NCI-H460 (cell line): ENCODE data around the gene CAPN7. TPM values are rescaled to one million over a fixed set of nuclear protein-coding genes. Genes with fewer than 3 reads are reported as not detected.

Source experiments
- DNase-seq: peaks from one replicate; pipeline ENCODE4 v3.0.0-alpha.2; 2016; ENCODE audit warnings: low read depth; ENCODE audit errors: extremely low read depth
- total RNA-seq: library from RNA; depleted of rRNA; stranded (reverse); fragments of >200 nt; shearing (Covaris generic); gene quantifications from 2 replicates; pipeline ENCODE4 v1.2.3, GENCODE V29; 2014

The CAPN7 gene
- total RNA-seq, 1 experiment from 2014 or later: 30.3 TPM

- no peak for DNase-seq
Measured at GRCh38 chr3:15198686-15199085, 7.4 kb upstream of the CAPN7 start.

- no peak for DNase-seq
Measured at GRCh38 chr3:15199493-15200105, 6.4 kb upstream of the CAPN7 start.

GRCh38 chr3:15204005-15204404 is 2.0 kb upstream of the CAPN7 start:
- DNase-seq: no peak

- DNase-seq: no peak
Measured at GRCh38 chr3:15205482-15205933, 538 bp upstream of the CAPN7 start.

DNA sequence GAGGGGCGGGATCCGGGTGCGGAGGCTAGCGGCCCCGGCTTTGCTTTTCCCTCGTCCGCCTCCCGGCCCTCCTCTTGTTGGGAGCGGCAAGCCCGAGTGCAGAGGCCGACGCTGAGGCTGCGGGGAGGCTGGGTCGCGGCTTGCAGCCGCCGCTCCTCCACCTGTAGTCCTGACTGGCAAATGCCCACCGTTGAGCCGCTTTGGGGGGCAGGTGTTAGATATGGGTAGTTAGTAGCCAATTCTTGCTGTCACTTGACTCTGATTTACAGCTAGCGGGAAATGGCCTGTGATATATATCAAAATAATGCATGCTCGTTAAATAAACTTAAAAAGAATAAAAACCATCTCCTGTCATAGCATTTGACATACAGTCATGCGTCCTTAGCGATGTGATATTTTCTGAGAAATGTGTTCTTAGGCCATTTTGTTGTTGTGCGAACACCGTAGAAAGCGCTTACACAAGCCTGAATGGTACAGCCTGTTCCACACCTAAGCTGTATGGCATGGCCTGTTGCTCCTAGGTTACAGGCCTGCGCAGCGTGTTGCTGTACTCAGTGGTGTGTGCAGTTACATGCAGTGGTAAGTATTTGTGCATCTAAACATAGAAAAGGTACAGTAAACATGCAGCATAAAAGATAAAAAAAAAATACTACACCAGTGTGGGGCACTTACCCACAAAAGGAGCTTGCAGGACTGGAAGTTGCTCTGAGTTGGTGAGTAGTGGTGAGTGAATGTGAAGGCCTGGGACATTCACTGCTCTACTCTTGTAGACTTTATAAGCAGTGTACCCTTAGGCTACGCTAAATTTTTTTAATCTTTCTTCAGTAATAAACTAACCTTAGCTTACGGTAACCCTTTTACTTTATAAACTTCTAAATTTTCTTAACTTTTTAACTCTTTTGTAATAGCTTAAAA is 873 bp downstream of the CAPN7 start:
- DNase-seq: peak; percentile 25

DNA sequence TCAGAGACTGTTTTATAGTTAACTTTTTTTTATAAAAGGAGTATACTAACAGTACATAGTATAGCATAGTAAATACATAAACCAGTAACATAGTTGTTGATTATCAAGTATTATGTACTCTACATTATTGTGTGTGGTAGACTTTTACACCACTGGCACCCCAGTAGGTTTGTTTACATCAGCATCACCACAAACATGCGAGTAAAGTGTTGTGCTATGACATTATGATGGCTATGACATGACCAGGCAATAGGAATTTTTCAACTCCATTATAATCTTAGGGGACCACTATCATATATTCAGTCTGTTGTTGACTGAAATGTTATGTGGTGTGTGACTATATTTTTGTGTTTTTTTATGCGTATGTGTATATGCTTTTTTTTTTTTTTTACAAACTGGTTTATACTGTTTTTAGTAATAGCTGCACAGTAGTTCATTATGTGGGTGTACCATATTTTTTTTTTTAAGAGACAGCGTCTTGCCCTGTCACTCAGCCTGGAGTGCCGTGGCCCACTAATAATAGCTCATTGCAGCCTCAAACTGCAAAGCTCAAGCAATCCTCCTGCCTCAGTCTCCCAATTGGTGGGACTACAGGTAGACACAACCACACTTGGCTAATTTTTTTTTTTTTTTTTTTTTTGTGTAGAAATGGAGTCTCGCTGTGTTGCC is 1.9 kb downstream of the CAPN7 start:
- DNase-seq: no peak

DNA sequence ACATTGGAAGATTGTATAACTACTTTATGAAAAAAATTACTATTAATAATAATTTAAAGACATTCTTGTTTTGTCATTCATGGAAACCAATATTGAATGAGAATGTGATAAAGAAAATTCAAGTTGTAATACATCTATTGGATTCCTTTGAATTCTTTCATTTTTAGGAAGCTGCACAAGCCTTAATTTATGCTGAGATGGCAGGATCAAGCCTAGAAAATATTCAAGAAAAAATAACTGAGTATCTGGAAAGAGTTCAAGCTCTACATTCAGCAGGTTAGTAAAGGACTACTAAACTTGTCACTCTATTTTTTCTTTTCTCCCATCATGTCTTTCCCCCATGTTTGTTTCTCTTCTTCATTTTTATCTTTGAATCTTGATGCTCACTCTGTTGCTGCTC is 5.9 kb downstream of the CAPN7 start:
- DNase-seq: no peak

DNA sequence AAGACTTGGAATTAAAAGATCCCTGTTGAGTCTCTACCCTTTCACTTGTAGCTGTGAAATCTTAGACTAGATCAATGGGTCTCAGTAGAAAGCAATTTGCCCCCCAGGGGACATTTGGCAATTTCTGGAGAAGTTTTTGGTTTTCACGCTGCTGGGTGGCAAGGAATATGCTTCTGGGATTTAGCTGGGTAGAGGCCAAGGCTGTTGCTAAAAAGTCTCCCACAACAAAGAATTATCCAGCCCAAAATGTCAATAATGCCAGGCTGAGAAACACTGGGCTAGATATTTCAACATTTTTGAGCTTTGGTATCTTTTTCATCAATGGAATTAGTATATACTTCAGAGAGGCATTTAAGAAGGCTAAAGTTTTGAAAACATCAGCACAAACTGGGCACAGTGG is 8.7 kb downstream of the CAPN7 start:
- DNase-seq: no peak

GRCh38 chr3:15215996-15216395 is 9.9 kb downstream of the CAPN7 start:
- DNase-seq: no peak

- DNase-seq: no peak
Measured at GRCh38 chr3:15216501-15216900, 10.5 kb downstream of the CAPN7 start.

GRCh38 chr3:15217011-15217671 is 11.1 kb downstream of the CAPN7 start:
- no peak for DNase-seq

DNA sequence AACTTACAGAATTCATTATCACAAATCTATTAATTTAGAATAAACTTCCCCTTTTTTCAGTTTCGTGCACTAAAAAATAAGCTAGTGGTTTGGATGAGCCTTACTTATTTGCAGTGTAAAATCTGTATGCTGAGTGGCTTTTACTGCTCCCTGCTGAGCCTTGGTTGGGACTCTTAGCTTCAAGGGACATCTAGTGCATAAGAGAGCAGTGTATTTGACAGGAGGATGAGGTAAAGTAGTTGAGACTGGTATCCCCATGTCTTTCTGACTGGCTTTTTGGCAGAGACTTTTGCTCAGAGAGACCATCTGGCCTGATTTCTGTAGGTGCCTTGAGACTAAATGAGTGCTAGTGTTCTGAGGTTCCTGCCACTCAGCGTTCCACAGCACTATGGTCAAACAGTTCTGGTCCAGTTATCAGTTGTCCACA is 11.8 kb downstream of the CAPN7 start:
- DNase-seq: no peak

- DNase-seq: no peak
Measured at GRCh38 chr3:15218689-15219088, 12.6 kb downstream of the CAPN7 start.

DNA sequence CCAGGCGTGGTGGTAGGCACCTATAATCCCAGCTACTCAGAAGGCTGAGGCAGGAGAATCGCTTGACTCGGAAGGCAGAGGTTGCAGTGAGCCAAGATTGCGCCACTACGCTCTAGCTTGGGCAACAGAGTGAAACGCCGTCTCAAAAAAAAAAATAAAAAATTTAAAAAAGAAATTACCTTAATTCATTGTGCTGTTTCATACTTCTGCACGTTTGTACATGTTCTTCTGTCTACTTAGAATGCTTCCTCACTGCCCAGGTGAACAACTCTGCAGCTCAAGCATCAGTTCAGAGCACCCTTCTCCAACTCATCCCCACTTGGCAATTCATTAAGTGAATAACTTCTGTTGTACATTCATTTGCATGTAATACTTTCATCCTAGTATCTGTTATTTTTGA is 14.0 kb downstream of the CAPN7 start:
- no peak for DNase-seq

- no peak for DNase-seq
Measured at GRCh38 chr3:15220661-15221060, 14.6 kb downstream of the CAPN7 start.

- DNase-seq: no peak
Measured at GRCh38 chr3:15221574-15222217, 15.7 kb downstream of the CAPN7 start.

DNA sequence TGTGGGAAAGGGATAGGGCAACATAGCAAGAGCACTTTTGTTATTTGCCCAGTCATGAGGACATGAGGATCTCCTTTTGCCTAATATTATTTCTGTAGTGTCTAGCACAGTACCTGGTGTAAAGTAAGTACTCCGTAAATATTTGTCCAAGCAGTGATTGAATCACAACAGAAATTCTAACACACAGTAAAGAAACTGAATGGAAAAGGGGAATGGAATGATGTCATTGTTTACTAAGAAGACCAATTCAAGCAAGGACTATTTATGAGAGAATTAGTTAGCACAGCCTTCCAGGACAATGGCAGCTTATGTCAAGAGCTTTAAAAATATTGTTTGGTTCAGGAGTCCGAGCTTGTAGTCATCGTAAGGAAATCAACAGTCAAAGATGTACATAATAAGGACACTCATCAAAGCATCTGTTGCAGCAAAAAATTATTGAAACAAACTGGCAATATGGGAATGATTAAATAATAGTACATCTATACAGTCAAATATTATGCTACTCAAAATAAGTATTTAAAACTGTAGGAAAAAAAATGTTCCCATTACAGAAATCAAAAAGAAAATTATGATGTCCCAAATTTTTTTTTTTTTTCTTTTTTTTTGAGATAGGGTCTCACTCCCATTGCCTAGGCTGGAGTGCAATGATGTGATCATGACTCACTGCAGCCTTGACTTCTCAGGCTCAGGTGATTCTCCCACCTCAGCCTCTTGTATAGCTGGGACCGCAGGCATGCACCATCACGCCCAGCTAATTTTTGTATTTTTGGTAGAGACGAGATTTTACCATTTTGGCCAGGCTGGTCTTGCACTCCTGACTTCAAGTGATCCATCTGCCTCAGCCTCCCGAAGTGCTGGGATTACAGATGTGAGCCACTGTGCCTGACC is 17.9 kb downstream of the CAPN7 start:
- no peak for DNase-seq

- no peak for DNase-seq
Measured at GRCh38 chr3:15228147-15228546, 22.1 kb downstream of the CAPN7 start.

DNA sequence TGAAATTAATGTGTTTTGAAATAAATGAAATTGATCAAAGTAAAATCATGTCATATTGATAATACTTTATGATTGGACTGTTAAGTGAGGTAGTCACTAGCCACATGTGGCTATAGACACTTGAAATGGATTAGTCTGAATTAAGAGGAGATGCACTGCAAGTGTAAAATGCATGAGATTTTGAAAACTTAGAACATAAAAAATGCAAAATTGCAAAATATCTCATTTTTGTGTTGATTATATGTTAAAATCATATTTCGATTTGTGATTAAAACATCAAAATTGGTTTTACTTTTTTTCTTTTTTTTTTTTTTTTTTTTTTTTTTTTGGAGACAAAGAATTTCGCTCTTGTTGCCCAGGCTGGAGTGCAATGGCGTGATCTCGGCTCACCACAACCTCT is 23.2 kb downstream of the CAPN7 start:
- DNase-seq: no peak
